ENCODE results near the gene KRT85.

- TF ChIP-seq POLR2AphosphoS5 (IDR thresholded peaks at IDR 0.05; ENCODE audit: borderline replicate concordance, low read depth, low read length) (no peak), EZH2 (IDR thresholded peaks at IDR 0.05) (no peak), FOXP2 (optimal IDR thresholded peaks at IDR 0.05; ENCODE audit: control extremely low read depth, extremely low read length, insufficient read depth) (no peak)
Measured at GRCh38 chr12:52396656-52397055, 29.4 kb upstream of the KRT85 start.

Data from SK-N-MC (cell line).